ENCODE results near the gene BIRC7.

The BIRC7 gene

DNA sequence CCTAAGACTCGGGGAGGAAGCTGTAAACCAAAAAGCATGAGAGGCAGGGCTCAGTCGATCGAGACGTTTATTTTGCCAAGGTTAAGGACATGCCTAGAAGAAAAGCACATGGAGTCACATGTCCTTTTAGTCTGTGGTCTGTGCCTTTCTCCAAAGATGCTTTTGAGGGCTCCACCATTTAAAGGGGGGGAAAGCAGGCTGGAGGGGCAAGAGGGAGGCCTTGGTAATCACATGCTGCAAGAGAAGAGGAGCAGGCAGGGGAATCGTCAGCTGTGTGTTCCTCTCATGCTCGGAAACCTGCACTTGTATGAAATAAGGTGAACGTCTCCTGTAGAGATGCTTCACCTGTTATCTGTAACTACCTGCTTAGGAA lies 10.6 kb upstream of the BIRC7 start:
- no peak for DNase-seq (ENCODE audit: low read depth in 2 of 2)

DNA sequence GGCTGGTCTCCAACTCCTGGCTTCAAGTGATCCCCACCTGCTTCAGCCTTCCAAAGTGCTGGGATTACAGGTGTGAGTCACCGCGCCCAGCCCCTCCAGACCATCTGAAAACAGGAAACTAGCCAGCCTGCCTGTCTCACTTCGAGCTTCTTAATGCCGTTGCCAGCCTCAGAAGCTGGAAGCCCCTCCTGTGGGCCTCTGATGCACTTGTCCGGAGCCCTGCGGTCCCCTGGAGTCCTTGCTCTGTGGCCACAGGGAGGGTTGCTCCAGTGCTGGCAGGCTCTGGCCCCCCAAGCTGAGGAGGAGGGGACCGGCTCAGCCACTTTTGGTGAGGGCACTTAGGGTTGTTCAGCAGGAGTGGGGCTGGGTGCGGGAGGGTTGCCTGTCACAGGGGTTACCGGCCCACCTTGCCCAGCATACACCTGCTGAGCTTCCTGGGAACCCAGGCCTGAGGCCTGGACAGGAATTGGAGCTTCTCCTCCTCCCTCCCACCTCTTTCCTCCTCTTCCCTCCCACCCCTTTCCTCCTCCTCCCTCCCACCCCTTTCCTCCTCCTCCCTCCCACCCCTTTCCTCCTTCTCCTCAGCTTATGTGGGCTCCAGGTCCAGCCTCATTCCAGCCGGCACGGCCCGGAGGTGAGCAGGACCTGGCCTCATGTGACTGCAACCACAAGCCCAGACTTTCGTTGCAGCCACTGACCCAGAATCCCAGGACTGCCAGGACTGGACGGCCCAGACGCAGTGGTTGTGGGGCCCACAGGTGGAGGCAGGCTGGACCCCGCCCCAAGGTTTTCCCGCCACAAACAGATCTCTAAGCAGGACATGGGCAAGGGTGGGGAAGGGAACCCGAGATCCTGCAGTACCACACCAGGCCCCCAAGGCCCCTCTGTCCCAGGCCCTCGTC lies 9.4 kb upstream of the BIRC7 start:
- DNase-seq (ENCODE audit: low read depth in 2 of 2): no peak

DNA sequence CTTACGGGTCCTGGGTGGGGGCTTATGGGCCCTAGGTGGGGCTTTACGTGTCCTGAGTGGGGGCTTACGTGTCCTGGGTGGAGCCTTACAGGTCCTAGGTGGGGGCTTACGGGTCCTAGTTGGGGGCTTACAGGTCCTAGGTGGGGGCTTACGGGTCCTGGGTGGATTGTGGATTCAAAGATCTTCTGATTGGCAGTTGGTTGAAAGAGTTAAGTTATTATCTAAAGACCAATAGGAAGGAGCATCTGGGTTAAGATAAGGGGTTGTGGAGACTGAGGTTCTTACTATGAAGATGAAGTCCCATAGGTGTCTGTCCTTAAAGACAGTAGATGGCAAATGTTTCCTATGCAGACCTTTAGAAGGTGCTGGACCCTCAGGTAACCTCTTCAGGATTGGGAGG lies 8.4 kb upstream of the BIRC7 start:
- no peak for DNase-seq (ENCODE audit: low read depth in 2 of 2)

DNA sequence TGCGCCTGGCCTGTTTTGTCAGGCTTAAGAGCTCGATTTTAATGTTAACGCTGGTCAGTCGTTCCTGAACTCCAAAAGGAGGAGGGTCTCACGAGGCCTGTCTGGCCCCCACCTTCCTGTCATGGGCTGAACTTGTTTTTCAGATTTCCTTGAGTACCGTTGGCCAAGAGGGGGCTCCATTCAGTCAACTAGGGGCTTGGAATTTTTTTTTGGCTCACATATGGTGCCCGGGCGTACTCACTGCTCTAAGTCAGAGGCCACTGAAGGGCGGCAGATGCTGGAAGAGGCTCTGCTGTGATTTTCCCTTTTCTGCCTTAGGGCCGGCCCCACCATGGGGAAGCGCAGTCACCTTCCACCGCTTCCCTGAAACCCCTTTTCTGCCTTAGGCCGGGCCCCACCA lies 6.9 kb upstream of the BIRC7 start:
- no peak for DNase-seq (ENCODE audit: low read depth in 2 of 2)

DNA sequence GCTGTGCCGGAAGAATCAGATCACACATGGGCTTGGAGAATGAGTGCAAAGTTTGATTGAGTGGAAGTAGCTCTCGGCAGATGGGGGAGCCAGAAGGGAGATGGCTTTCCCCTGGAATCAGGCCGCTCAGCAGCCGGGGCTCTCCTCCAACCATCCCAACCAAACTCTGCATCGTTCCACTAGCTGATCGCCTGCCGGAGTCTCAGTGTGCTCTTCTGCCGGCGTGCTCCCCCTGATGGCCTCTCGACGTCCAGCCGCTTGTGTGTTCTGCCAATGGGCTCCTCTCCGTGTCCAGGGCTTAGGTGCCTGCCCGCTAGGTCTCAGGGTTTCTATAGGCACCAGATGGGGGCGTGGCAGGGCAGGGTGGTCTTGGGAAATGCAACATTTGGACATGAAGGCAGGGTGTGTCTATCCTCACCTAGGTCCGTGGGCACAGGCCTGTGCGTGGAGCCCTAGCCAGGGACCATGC lies 4.9 kb upstream of the BIRC7 start:
- no peak for DNase-seq (ENCODE audit: low read depth in 2 of 2)

DNA sequence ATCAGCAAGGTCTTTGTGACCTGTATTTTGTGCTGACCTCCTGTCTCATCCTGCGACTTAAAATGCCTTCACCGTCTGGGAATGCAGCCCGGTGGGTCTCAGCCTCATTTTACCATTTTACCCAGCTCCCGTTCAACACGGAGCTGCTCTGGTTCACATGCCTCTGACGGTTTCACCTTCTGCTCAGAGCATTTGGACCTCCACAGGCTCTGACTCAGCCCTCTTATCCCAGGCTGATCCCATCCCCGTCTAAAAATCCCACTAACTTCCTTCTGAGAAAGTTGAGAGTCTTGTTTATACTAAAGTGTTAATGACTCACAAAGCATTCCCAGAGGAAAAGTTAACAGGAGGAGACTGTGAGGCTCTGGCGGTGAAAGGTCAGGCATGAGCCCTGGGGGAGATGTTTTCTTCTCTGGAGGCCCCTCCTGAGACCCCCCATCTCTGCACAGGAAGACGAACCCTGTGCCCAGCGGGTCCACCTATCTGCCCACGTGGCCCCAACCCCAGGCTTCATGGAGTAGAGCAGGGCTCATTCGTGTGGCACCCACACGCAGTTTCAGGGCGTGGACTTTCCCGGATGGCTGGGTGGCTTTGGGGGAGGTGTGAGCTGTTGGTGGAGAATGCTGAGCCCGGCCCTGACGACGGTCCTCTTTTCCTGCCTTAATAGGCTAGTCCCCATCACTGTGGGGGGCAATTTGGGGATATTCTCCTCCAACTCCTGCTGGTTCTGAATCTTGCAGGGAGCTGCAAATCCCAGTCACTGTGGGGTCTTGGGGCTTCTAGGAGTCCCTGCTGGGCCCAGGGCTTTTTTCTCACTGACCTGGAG lies 3.3 kb upstream of the BIRC7 start:
- no peak for DNase-seq (ENCODE audit: low read depth in 2 of 2)

DNA sequence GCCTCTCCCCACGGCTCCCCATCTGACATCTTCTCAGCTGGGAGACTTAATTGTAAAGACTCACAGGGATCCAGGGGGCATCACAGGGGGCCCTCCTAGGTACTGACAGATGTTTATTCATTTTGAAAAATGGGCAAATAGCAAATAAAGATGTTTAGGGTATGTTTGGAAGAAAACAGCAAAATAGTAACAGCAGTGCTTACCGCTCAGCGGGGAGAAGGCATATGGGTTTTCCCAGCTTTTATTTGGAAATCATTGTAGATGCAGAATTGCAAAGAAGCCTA lies 2.7 kb upstream of the BIRC7 start:
- no peak for DNase-seq (ENCODE audit: low read depth in 2 of 2)

DNA sequence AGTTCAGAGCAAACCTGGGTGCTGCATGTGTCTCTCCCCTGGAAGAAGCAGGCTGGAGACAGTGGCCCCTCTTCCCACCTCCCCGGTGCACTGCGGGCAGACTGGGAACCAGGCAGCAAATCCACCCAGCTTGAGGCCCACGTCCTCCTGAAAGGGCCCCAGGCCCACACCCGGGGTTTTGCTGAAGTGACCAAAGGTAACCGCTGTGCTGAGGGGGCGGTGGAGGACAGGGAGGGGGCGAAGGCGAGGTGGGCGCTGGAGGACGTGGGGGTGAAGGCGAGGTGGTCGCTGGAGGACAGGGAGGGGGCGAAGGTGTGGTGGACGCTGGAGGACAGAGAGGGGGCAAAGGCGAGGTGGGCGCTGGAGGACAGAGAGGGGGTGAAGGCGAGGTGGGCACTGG lies 1.8 kb upstream of the BIRC7 start:
- DNase-seq (ENCODE audit: low read depth in 2 of 2): no peak

DNA sequence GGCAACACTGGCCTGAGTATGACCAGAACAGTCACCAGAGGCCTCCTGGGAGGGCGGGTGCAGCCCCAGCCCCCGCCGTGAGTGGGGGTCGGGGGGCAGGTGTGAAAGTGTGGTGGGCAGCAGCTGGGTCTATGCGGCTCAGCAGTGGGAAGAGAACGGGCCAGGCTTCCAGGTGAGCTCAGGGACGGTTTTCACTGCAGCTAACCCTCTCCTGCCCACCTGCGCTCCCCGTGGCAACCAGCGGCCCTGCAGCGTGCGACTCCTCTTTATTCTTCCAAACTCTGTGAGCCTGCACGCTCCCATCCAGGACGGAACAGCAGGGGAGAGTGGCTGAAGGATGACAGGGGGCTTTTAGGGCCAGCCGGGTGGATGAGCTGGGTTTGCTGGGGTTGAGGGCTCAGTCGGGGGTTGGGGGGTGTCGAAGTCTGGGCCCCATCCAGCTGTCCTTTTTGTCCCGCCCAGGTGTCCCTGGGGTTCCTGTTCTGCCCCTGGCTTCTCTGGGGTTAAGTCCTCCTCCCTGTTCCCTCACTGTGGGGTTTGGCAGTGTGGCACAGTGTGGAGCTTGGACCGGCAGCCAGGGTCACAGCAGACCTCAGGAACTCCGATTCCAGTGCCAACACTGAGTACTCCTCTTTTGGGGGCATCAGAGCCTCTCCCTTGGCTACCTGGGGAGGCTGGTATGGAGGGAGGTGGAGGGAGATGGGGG lies 859 bp upstream of the BIRC7 start:
- DNase-seq (ENCODE audit: low read depth in 2 of 2): no peak

DNA sequence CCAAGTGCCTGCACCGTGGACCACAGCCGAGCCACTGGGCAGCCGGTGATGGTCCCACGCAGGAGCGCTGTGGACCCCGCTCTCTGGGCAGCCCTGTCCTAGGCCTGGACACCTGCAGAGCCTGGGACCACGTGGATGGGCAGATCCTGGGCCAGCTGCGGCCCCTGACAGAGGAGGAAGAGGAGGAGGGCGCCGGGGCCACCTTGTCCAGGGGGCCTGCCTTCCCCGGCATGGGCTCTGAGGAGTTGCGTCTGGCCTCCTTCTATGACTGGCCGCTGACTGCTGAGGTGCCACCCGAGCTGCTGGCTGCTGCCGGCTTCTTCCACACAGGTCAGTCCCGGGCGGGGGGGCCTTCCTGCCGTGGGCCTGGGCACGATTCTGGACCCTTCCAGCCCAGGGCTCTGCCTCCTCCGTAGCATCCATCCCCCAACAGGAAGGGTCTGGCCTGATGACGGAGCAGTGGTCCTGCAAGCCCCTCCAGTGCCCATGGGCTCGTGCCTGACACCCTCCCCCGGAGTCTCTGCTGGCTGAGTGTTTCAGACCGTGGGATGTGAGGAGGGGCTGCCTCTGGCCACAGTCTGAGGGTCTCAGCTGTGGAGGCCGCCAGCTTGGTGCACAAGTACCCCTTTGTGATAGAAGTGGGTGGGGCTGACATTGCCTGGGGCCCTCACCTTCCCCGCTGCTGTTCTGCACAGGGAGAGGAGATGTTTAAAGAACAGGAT lies 572 bp downstream of the BIRC7 start:
- no peak for DNase-seq (ENCODE audit: low read depth in 2 of 2)

DNA sequence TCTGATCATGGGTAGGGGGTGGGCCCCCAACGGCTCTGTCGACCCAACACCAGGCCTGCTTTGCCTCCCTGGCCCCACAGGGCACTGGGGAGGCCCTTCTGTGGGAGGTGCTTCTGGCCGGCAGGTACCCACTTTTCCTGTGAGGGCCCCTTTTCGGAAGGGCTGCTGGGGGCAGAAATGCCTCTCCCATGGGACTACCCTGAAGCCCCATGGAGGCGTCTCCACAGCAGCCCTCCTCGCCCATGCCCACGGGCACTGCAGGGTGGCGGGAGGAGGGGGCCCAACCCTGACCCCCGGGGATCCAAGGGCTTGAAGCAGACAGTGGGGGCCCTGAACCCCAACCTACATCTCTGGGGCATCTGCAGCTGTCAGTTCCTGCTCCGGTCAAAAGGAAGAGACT lies 2.3 kb downstream of the BIRC7 start:
- no peak for DNase-seq (ENCODE audit: low read depth in 2 of 2)

DNA sequence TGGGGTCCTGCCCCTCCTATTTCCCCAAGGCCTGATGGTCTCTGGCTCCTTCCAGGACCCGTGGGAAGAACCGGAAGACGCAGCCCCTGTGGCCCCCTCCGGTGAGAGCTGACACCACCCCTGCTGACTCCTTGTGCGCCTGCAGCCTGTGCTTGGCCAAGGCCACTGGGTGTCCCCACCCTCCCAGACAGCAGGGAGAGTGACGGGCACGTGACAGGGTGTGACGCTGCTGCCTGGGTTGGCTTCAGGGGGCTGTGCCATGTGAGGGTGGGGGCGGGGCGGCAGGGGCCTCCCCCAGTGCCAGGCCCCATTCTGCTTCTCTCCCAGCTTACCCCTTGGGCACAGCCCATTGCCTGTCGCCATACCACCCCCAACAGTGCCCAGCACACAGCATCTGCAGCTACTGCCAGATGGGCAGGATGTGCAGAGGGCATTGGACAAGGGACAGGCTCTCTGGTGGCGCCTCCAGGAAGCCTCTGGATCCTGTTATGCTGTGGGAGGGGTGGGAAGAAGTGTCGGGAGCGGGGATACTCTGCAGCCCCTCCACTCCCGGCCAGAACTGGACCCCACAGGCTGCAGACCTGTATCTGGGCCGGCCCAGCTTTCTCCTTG lies 2.9 kb downstream of the BIRC7 start:
- no peak for DNase-seq (ENCODE audit: low read depth in 2 of 2)

DNA sequence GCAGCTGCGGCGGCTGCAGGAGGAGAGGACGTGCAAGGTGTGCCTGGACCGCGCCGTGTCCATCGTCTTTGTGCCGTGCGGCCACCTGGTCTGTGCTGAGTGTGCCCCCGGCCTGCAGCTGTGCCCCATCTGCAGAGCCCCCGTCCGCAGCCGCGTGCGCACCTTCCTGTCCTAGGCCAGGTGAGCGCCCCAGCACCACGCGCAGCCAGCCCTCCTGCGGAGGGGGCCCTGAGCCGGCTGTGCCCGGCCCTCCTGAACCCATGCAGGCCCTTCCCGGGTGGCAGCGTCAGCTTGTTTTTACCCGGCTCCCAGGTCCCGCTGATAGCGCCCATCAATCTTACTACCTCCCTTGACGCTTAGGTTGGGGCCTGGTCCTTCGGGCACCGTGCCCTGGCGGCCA lies 3.7 kb downstream of the BIRC7 start:
- no peak for DNase-seq (ENCODE audit: low read depth in 2 of 2)

DNA sequence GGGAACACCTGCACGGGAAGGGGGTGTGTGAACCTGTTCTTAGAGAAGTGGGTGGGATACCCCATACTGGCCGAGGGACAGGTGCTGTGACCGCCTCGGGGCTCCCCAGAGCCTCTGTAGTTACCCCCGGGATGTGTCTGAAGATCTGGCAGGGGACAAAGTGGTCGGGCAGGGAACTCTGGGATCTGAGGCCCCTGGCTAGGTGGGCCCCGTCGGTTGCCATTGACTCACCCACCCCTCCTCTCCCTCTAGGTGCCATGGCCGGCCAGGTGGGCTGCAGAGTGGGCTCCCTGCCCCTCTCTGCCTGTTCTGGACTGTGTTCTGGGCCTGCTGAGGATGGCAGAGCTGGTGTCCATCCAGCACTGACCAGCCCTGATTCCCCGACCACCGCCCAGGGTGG lies 4.3 kb downstream of the BIRC7 start:
- DNase-seq (ENCODE audit: low read depth in 2 of 2): no peak

DNA sequence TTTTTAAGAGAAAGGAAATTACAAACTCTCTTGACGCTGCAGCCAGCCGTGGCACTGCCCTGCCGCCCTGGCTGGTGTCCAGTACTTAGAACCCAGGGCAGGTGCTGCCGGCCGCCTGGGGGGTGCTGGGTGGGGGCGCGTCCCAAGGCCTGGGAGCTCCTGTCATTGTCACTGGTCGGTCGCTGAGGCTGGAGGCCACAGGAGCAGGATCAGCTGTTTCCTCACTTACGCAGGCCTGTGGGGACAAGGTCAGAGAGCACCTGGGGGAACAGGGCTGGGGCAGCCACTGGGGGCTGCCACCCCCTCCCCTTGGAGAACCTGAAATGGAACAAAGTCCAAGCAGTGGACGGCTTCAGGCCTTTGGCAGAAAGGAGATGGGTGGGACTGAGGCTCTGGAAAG lies 5.6 kb downstream of the BIRC7 start:
- no peak for DNase-seq (ENCODE audit: low read depth in 2 of 2)

DNA sequence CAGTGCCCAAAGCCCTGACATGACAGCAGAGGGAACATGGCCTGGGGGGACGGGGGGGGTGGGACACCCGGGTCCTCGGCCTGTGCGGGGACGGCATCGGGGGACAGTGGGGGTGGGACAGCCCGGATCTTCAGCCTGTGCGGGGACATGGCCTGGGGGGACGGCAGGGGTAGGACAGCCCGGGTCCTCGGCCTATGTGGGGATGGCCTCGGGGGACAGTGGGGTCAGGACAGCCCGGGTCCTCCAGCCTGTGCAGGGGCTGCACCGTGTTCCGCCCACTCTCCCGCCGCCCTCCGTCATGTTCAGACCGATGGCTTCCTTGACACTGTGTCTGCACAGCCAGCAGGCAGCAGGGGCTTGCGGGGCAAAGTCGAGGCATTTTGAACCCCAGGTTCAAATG lies 7.0 kb downstream of the BIRC7 start:
- DNase-seq (ENCODE audit: low read depth in 2 of 2): no peak

DNA sequence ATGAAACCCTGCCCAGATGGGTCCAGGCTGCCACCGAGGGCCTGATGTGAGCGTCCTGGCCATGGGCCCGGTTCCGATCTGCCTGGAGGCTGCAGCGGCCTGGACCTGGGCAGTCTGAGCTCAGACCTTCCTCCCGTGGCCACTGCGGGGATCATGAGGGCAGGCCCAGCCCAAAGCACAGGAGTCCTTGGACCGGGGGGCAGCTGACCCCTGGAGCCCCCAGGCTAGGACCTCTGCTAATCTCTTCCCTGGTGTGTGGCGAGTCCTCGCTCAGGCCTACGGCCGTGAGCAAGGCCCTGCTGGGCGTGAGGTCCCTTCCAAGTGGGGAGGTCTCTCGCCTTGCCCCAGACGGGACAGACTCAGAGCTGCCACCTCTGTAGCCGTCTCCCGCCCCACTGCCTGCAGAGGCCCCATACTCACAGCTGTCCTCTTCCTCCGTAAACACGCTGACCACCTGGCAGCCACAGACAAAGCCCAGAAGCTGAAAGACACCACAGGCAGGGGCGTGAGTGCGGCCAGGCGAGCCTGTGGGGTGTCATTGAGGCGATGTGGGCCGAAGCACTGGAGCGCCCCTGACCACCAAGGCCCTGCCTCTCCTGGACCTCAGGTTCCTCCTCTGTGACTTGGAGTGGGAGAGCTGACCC lies 8.0 kb downstream of the BIRC7 start:
- no peak for DNase-seq (ENCODE audit: low read depth in 2 of 2)

DNA sequence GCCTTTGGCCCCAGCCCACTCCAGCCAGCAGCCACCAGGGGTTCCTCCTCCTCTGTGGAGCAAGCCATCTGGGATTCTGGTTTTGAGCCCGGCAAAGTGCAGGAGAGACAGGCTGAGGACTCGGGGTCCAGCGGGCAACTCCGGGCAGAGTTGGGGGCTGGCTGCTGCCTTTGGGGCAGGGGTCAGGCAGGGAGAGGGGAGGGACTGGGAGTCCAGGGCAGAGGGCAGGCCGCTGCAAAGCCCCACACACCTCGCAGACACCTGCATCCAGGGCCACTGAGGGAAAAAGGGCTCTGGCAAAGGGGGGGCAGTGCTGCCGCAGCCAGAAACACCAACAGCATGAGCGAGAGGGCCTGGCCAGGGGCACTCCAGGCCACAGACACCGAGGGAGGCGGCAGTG lies 8.8 kb downstream of the BIRC7 start:
- no peak for DNase-seq (ENCODE audit: low read depth in 2 of 2)

DNA sequence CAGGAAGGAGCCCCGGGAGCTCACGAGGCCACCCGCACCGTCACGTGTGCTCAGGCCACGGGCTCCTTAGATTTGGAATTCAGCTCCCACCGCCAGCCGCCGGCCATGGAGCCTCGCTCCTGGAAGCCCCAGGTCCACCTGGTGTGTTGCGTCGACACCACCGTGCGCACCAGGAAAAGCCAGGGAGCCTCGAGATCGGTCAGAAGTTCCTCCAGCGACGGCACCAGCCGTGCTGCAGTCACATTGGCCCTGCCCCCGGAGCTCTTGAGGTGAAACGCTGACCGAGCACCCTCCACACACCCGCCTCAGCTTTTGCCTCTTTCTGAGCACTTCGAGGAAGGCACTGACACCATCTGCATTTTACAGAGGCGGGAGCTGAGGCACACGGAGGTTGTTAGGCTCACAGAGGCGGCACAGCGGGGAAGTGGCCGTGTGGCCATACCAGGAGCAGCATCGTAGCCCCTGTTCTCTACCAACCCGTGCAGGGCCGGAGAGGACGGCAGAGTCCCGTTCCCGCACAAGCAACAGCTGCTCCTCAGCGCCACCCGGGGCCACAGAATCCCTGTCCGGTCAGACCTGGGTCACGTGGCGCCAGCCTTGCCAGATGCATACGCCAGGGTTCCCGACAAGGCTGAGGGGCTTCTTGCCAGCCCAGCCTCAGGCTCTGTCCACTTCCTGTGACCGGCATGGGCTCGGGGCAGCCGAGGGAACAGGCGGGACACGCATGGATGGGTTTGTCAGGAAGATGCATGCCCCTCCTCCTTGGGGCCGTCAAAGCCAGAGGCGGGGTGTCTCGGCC lies 11.0 kb downstream of the BIRC7 start:
- DNase-seq (ENCODE audit: low read depth in 2 of 2): no peak

DNA sequence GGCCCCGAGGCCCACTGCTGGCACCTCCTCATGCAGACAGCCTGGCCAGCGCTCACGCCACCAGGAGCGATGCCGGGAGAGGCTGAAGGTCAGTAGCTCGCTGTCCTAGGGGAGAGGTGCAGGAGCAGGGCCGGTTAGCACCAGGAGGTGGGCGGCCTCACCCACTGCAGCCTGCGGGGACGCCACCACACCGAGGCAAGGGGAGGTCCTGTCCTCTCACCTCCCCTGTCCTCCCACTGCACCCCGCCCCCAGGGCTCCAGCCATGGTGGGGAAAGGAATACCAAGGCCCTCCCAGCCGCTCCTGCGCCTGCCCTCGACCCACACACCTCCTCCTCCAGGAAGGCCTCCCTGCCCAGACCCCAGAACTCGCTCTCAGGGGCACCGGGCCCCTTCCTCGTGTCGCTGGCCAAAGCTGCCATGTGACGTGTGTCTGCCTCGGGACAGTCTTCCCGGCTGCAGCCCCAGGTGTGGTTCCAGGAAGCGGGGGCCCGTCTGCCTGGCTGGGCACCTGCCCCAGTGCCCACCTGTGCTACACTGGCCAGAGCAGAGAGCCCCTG lies 12.0 kb downstream of the BIRC7 start:
- DNase-seq (ENCODE audit: low read depth in 2 of 2): no peak
